DMS53 treated with DMSO at 0.1 percent for 48 hours (cell line): ENCODE data around the gene SLC5A11.
"Not testable (repeated sequence)": the region's sequence is repeated elsewhere in the genome, so short reads cannot be mapped to it uniquely, and the experiment has no call there.

Experiments used
- DNase-seq: peaks from one replicate; lab custom pipeline; 2025; ENCODE audit not compliant: unreplicated experiment; lab: John Stamatoyannopoulos, UW

Gene SLC5A11

DNA sequence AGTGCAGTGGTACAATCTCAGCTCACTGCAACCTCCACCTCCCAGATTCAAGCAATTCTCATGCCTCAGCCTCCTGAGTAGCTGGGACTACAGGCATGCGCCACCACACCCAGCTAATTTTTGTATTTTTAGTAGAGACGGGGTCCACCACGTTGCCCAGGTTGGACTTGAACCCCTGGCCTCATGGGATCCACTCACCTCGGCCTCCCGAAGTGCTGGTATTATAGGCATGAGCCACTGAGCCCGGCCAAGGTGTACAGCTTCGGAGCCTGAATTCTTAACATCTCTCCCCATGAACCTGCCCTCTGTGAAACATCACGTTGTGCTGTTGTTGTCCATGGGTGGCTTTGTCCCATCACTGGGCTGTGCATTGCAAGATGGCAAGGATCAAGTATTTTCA is 11.1 kb downstream of the SLC5A11 start:
- not testable (repeated sequence) for DNase-seq

DNA sequence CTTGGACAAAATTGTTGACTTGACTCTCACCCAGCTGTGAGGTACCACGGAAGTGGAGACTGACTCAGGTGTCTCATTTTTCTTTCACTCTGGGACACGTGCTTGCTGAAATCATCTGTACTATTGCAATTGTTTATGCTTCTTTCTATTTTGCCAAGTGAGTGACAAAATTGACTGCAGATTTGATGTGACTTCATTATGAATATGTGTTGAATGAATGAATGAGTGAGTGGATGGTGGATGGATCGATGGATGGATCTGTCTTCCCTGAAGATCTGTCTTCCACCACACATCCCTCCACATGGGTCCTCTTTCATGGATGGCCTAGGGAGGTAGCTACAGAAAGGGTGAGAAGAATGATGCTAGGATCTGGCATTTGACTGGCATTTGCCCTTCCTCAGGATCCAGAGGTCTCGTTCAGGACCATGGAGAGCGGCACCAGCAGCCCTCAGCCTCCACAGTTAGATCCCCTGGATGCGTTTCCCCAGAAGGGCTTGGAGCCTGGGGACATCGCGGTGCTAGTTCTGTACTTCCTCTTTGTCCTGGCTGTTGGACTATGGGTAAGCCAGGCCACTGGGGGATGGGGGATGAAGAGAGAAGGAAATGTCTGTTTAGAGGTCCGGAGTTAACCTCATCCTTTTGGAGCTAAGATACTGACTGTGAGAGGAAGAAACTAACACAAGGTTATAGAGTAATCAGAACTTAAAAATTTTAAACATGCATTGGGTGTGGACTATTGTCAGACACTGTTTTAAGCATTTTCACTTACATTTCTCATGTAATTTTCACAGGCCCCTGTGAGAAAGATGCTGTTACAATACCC is 12.7 kb downstream of the SLC5A11 start:
- DNase-seq: no peak

DNA sequence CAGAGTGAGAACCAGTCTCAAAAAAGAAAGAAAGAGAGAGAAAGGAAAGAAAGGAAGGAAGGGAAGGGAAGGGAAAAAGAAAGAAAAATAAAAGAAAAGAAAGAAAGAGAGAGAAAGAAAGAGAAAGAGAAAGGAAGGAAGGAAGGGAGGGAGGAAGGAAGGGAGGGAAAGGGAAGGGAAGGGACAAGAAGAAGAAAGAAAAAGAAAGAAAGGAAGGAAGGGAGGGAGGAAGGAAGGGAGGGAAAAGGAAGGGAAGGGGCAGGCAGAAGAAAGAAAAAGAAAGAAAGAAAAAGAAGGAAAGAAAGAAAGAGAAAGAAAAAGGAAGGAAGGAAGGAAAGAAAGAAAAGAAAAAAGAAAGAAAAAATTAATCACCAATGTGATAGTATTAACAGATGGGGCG is 15.7 kb downstream of the SLC5A11 start:
- DNase-seq: no peak

DNA sequence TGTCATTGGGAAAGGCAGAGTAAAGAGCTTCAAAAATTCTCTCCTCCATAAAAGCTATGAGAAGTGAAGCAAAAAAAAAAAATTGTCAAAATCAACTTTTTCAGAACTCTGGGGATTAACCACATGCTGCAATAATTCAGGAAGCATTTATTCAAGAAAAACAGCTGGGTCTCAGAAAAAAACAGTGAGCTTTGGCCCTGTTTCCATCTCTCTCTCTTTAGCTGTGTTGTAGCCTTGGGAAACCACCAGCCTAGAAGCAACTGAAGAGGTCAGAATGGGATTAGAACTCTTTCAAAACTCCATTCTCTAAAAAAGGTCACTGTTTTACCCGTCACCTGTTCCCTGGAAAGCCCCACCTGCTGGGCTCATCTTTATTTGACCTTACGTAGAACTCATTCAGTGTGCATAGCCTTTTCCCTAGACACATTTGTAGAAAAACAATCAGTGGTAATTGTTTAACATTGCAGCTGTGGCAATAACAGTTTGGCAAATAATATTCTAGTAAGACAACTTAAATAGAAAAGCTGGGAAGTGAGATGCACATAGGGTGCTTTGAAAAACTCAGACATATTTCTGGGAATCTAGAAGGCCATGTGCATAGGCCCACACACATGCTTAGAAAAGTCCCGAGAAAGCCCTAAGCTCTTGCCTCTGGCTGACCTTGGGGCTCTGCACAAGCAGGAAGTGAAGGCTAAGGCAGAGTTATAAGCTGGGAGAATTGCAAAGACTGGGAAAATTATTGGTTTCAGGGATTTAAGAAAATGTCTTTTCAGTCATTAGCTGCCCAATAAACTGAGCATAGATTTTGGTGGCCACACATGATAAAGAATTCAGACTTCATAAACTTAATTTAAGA is 18.0 kb downstream of the SLC5A11 start:
- DNase-seq: no peak

DNA sequence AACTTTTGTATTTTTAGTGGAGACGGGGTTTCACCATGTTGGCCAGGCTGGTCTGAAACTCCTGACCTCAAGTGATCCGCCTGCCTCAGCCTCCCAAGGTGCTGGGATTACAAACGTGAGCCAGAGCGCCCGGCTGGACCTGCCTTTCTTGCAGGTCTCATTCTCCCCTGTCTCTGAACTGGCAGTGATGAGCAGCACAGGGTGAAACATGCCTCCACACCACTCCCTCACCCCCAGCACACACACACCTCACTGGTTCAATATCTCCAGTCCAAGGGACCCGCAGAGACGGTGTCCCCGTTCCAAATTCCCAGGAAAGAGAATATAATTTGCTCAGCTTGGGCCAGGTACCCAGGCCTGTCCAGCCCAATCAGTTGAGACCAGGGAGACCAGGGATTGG is 23.3 kb downstream of the SLC5A11 start:
- DNase-seq: no peak

DNA sequence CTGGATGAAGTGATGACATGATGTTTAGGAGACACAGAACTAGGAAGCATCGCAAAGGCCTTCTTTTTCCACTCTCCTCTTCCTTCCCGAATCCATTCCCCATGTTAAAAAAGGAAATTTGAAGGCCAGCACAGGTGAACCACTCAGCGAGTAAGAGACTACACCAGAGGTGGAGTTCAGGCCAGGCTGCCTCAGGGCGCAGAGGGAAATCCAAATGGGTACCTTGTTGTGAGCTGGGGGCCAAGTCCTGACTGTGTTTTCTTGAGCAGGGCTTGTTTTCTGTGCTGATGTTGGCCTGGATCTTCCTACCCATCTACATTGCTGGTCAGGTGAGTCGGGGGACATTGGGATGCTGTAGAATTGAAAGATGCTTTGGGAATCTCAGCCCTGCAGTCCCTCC is 26.1 kb downstream of the SLC5A11 start:
- no peak for DNase-seq

DNA sequence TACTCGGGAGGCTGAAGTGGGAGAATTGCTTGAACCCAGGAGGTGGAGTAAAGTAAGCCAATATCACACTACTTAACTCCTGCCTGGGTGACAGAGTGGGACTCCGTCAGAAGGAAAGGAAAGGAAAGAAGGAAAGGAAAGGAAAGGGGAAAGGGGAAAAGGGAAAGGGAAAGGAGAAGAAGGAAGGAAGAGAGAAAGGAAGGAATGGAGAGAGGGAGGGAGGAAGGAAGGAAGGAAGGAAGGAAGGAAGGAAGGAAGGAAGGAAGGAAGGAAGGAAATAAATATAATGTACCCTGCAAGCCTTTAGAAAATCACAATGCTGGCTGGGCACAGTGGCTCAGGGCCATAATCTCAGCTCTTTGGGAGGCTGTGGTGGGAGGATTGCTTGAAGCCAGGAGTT is 27.3 kb downstream of the SLC5A11 start:
- DNase-seq: no peak

DNA sequence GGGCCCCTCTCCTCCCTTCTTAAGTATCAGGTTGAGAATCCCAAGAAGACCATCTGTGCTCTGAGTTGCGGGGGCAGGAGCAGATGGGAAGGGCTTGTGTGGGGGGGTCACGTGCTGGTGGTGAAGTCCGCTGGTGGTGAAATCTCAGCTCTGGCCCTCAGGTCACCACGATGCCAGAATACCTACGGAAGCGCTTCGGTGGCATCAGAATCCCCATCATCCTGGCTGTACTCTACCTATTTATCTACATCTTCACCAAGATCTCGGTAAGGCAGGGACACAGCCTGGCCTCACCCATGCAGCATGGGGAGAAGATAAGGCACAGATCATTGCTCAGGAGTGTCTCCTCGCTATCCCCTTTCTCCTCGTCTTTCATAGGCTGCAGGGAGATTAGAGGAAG is 29.7 kb downstream of the SLC5A11 start:
- no peak for DNase-seq

DNA sequence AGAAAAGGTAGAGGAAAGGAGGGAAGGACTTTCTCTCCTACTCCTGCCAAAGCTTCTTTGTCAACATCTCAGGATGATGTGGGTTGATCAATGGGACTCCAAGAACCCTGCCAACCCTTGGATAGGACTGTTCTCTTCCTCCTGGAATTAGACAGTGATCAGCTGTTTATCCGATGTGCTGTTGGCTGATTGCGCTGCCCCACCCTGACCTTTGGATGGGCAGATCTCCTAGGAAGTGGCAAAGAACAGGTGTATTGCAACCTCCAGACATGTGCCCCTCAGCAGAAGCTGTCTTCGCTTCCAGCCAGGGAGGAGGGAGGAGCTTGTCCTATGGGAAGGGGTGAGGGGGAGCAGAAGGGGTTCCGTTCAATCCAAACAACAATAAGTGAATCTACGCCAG is 30.5 kb downstream of the SLC5A11 start:
- no peak for DNase-seq

DNA sequence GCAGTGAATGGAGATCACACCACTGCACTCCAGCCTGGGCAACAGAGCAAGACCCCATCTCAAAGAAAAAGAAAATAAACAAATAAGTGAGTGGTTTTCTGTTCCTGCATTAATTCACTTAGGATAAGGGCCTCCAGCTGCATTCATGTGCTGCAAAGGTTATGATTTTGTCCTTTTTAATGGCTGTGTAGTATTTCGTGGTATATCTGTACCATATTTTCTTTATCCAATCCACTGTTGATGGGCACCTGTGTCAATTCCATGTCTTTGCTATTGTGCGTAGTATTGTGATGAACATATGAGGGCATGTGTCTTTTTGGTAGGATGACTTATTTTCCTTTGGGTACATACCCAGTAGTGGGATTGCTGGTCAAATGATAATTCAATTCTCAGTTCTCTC is 33.9 kb downstream of the SLC5A11 start:
- no peak for DNase-seq

DNA sequence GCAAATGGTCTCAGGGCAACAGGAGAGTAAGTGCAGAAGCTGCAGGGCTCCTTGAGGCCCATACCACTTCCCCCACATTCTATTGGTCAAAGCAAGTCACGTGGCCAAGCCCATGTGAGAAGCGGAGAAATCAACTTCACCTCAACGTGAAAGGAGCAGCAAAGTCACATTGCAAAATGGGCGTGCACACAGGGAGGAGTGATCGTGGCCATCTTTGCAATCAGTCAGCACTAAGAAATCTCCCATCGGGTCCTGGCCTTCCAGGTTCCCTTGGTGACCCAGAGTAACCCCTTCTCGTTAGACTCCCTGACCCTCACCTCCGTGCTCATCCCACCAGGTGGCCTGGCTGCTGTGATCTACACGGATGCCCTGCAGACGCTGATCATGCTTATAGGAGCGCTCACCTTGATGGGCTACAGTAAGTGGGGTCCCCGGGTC is 38.0 kb downstream of the SLC5A11 start:
- no peak for DNase-seq

DNA sequence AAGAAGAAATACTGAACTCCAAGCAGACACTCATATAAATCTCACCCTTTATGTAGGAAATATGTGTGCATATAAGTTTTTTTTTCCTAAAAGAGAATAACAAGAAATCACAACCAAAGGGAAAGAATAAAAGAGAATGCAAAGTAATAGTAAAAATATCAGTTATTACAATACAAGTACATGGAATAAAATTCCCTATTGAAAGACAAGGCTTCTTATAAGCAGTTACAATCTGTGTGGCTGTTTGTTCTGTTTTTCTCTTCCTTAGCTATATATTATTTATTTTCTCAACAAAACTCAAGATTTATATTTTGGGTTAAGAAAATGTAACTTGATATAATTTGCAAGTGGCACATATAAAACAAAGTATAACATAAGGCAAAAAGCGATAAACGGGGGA is 41.7 kb downstream of the SLC5A11 start:
- no peak for DNase-seq

DNA sequence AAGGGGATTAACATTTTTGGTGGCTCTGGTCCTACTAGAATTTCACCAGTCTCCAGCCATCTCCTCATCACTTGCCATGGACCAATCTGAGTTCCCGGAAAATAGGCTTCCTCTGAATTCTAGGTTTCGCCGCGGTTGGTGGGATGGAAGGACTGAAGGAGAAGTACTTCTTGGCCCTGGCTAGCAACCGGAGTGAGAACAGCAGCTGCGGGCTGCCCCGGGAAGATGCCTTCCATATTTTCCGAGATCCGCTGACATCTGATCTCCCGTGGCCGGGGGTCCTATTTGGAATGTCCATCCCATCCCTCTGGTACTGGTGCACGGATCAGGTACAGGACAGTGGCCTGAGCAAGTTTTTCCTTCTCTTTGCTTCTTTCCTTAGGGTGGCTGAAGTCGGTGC is 45.0 kb downstream of the SLC5A11 start:
- no peak for DNase-seq

DNA sequence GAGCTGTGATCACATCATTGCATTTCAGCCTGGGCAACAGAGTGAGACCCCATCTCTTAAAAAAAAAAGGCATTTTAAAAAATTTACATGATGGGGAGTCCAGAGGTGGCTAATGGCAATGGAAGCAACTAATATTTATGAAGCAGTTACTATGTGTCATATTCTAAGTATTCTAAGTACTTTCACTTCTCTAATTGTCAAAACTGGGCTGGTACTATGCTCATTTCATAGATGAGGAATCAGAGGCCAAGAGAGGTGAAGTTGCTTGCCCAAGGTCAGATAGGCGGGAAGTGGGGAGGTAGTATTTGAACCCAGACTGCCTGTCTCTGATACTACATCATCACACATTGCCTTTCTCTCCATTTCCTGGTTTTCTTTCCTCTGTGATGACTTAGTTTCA is 50.7 kb downstream of the SLC5A11 start:
- DNase-seq: no peak

DNA sequence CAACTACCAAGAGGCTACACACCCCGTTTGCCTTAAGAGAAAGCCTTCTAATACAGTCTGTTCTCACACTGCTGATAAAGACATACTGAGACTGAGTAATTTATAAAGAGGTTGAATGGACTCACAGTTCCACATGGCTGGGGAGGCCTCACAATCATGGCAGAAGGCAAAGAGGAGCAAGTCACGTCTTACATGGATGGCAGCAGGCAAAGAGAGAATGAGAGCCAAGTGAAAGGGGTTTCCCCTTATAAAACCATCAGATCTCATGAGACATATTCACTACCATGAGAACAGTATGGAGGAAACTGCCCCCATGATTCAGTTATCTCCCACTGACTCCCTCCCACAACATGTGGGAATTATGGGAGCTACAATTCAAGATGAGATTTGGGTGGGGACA is 51.8 kb downstream of the SLC5A11 start:
- not testable (repeated sequence) for DNase-seq

DNA sequence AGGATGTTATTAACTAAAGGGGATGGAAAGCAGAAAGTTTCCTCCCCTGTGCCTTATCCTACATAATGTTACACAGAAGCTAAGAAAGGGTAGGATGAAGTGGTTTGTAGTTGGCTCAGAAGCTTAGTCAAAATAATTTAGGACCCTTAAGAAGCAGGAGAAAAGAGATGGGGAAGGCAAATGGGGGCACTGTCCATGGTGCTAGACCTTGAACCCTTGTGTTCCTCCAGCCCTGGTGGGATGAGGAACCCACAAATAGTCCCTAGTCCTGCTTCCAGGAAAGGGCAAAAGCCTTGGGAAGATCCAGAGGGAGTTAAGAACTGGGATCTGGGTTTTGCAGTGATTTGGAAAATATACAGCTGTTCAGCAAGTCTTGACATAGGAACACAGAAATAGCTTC is 54.5 kb downstream of the SLC5A11 start:
- DNase-seq: no peak

DNA sequence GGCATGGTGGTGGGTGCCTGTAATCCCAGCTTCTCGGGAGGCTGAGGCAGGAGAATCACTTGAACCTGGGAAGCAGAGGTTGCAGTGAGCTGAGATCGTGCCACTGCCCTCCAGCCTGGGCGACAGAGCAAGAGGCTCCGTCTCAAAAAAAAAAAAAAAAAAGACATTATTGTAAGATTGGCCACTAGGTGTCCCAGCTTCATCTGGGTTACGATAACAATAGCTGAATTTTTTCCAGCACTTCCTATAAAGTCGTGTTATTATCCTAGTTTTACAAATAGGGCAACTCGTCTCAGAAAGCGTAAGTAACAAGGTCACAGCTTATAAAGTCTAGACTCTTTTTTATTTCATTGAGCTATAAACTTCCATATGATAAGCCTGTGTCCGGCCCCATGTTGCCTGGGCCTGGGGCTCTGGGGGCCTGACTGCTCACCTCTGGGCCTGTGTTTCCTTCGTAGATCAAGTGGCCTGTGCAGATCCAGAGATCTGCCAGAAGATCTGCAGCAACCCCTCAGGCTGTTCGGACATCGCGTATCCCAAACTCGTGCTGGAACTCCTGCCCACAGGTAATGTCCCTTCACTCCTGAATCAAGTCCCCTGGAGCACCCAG is 60.5 kb downstream of the SLC5A11 start:
- DNase-seq: no peak

DNA sequence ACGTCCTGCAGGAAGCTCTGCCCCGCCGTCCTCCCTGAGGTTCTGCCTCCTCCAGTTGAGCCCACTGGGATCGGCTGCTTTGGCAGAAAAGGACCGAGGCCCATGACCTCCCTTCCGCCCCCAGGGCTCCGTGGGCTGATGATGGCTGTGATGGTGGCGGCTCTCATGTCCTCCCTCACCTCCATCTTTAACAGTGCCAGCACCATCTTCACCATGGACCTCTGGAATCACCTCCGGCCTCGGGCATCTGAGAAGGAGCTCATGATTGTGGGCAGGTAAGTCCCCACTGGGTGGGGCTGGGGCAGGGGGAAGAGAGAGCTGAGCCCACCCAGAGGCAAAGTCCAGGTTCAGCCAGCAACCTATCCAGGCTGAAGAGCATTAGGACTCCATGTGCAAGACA is 61.1 kb downstream of the SLC5A11 start:
- no peak for DNase-seq

DNA sequence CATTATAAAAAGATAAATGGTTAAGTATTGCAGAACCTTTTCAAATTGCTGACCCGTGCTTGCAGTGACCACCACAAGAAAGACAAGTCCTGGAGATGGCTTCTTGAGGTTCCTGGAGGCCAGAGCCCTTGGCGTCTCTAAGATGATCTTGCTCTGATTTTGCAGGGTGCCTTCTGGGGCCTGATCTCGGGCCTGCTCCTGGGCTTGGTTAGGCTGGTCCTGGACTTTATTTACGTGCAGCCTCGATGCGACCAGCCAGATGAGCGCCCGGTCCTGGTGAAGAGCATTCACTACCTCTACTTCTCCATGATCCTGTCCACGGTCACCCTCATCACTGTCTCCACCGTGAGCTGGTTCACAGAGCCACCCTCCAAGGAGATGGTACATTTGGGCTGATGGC is 63.0 kb downstream of the SLC5A11 start:
- DNase-seq: no peak

DNA sequence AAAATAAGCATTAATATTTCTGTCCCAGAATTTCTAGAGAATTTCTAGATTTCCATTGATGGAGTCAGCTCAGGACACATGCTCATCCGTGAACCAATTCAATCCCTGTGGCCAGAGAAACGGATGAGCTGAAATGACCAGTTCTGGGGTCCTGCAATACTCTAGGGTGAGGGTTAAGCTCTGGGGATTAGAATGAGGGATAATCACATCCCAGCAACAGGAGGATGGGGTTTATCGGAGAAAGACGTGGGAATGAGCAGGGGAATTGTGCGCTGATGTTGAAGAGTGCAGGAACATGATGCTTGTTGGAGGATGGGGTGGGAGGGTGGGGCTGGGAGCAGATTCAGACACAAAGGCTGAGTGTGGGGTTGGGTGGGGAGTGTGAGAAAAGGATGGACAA is 64.1 kb downstream of the SLC5A11 start:
- no peak for DNase-seq

DNA sequence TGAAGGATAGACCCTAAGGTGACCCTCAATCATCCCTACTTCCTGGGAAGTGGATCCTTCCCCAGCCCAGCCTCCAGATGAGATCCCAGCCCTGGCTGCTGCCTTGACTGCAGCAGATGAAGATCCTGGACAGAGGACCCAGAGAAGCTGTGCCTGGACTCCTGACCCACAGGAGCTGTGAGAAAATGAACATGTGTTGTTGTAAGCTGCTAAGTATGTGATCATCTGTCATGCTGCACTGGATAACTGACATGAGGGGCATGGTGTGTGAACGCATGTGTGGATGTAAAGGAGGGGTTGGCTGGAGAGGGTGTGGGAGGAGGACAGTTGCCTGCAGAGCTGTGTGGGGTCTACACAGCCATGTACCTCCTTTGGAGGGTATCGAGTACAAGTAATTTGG is 69.3 kb downstream of the SLC5A11 start:
- DNase-seq: no peak

DNA sequence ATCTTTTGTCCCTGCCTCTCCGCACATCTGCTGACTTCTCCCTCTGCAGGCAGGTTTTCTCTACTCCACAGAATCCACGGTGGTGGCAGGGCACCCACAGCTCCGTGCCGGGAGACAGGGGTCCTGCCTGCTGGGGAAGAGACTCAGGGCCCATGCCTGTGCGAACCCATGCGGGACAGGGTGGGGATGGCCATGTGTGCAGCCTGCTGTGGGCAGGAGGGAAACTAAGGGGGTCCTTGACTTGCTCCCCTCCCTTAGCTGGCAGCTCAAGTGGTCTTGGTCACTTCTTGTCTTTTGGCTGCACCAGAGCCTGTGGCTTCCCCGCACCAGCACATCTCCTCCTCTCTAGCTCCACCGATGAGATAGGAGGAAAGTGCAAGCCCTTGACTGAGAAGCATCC is 69.8 kb downstream of the SLC5A11 start:
- no peak for DNase-seq
